NOMO-1 treated with dmso at 0.1 percent for 144 hours (cell line): ENCODE measurements around the gene ABLIM1.

Experiments used
- DNase-seq: peaks from one replicate; lab custom pipeline; 2025; ENCODE audit not compliant: unreplicated experiment; lab: John Stamatoyannopoulos, UW

The ABLIM1 gene

DNA sequence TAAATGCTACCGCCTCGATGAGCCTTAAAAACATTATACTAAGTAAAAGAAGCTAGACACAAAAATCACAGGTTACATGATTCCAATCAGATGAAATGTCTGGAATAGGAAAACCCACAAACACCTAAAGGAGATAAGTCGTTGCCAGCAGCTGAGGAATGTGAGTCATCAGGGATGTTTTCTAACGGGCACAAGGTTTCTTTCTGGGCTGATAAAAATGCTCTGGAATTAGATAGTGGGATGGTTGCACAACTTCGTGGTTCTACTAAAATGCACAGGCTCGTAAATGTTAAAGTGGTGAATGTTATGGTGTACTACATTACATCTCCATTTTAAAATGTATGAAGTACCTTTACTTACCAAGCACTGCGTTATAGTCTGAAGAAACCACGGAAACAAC, 9.7 kb downstream of the ABLIM1 start:
- no peak for DNase-seq

DNA sequence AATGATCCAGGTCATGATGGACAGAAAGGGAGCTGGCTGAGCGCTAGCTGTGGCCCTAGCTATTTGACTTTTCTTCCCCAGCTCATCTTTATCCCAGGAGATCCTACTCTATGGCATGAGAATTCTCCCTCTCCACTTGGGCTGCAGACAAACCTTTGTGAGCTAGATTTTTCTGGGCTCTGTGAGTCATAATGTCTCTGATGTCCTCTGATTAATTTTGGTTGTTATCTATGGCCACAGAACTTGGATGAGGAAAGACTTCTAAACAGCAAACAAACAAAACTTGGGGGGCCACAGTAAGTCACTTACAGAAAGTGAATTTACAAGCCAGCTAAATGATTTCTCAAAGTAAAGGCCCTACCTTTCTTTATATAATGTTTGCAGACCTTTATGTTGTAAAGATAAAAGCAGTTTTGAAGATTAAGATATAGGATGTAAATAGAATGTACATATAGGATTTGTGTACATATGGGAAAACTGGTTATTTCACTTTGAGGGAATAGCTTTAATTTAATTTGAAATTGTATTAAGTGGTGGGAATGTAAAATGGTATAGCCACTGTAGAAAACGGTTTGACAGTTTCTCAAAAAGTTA, 10.4 kb downstream of the ABLIM1 start:
- DNase-seq, result no peak

DNA sequence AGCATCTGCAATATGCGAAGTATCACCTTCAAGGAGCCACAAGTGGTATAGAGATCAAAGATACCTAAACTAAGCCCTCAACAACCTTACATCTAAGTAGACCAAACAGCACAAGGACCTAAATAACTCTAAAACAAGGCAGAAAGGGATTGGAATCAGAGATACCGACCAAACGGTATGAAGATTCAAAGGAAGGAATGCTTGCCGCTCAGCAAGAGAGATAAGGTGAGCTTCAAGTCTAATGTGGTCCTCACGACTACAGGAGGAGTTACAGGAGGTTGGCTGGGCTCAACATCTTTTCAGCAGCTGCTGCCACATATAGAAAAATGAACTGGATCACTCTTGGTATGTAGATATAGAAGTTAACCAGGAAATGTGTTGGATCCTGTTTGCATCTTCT, 11.6 kb downstream of the ABLIM1 start:
- DNase-seq, result no peak

DNA sequence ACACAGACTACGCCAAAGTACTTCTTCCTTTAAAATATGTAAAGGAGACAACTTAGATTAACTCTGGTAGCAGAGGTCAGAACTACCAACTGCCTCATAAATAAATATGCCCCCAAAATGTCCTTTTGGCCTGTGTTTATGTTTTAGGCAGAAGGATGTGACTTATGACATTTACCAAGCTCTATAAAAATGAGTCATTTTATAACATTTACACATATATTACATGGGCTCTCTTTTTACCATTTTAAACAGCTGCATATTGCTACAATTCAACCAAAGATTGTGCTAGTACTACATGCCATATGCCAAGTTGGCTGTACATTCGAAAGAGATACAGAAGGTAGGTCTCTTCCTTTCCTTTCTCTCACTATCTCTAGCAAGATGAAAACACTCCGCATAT, 12.4 kb downstream of the ABLIM1 start:
- no peak for DNase-seq

DNA sequence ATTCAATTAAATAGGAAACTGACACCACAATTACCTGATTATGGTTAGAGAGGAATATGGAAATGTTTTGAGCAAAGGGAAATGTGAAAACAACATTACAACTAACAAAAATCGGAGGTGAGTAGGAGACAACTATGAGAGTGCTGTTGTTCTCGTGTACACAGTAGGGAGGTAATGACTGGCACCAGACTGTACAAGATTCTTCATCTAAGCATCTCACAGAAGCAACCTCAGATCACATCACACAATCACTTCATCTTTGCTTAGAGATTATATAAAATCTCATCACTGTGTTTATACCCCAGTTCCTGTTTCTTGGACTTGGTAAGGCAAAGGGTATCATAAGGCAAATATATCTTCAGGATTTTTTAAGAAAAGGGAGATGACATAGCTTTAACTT, 14.9 kb downstream of the ABLIM1 start:
- no peak for DNase-seq

DNA sequence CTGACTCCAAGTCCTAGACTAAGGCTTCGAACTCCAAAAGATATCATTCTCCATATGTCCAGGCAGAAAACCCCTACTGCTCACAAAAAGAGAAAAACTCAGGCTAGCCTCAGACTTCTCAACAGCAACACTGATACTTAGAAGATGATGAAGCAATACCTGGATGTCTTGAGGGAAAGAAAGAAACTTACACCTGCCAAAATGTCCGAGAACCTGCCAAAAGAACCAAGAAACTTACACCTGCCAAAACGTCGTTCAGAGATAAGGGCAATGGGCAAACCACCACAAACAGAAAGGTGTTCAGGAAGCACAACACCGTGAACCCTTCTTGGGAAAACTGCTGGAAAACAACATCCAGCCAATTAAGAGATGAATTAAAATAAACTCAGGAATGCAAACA, 15.3 kb downstream of the ABLIM1 start:
- no peak for DNase-seq

DNA sequence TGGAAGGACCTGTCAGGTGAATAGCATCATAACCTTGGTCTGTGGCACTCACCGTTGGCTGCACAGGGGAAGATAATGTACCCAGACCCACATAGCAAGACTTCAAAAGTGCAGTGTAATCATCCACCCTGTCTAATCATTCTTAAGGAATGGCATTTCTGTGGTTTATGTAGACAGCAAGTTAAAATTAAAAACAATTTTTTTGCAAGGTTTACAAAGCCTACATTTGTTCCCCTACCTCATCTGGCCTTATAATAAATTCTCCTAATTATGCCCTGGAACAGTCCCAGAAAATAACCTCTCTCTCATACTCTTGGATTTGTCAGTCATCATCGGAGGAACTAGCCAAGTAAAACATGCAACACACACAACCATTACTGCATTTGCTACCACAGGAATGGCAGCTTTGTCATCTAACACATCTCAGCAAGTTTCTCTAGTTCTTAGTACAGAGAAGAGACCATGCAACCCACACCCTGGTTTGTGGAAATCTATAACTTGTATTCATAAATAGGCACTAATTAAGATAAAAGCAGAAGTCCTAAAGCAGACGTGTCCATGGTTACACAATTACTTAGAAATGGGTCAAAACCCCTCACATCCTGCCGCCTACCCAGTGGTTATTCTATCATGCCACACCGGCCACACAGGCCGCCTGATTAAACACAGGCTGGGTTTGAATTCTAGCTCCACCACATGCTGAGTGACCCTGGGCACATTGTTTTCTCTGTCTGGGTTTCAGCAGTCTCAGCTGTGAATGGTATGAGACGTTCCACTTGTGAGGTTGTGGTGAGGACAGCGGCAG, 19.1 kb downstream of the ABLIM1 start:
- DNase-seq, result peak; percentile 34

DNA sequence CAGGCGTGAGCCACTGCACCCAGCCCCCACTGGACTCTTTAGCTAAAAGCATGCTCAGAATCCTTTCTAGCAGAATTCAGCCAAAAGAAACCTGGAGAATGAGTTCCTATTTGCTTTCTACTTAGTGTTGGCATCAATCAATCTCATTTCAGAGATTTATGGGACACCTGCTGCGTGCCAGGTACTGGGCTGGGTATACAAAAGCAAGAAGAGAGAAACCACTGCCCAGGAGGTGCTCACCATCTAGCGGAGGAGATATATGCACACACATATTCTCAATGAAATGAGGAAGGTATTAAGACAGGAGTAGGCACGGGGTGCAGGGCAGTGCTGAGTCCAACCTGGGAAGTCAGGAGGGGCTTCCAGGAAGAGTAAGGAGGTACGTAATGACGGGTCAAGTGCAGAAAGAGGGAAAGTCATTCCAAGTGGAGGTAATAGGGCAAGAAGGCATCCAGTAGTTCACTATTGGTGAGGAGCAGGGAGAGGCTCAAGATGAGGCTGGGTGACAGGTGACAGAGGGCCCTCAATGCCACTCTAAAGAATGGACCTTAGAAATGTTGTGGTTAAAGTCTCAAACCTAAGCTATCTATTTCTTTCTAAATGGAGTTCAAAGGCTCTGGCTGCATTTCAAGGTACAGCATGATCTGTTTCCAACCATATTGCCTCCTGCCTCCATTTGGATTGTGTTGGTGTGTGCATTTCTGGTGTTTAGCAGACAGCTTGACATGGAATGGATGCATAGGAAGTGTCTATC, 22.1 kb downstream of the ABLIM1 start:
- no peak for DNase-seq

DNA sequence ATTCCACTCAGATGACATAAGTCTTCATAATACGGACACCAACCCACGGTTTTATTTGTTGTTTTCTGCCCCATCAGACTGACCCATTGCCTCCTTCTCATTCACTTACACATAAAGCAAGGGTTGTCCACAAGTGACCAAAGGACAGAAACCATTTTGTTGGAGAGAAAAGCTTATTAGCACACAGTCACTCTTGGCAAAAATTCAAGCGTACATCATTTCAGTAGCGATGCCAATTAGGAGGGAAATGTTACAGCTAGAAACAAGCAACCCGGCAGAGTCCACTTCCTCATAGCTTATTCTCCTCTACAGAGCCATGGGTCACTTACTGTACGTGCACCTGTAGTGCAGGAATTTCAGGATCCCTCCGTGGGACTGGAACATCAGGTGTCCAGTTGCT, 23.0 kb downstream of the ABLIM1 start:
- no peak for DNase-seq

DNA sequence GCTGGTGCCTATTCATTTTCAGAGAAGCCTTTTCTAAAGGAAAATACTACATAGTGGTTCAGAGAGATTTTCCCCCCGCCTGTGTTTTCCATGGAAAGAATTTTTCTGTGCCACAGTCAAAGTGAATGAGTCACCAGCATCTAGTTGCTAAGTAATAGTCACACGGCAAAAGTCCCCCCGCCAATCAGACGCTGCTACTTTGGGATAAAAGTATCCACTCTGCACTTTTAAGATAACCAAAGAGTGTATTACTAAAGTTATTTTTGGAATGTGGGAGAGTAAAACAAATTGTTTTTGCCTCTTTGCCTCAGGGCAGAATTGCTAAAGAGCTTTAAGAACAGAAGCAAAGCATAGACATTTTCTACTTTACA, 23.5 kb downstream of the ABLIM1 start:
- no peak for DNase-seq

DNA sequence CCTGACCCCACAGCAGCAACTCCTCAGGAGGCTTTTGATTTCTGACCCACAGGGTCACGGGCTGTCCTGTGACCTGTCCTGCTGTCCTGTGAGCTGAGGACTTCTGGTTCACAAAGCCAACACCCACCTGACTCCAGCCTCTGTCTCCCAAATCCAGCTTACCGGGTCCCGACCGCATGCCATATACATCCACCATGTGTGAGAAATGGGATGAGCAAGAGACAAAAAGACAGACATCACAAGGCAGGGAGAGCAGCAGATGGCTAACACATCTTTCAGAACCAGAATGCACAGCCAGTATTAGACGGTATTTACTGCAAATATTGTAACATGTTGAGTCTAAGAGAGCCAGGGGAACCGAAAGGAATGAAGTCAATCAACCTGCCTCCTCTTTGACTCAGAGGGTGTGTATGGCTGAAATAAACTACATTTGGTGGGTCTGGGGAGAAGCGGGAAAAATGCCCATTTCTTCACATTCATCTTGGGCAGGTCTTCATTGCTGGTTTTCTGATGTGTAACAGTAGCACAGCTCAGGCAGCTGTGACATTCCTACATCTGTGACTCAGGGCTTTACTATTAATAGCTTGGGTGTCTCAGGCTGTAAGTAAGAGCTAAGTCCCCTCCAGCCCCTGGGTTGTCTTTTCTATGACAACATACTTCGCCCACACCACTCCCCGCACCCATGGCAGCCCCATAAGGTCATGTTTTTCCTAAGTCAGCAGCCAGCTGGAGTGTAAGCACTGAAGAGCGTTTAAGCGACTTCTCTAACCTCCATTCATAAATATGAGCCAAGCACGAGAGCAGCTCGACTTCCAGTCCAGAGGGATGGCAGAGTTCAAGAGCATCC, 25.0 kb downstream of the ABLIM1 start:
- no peak for DNase-seq

DNA sequence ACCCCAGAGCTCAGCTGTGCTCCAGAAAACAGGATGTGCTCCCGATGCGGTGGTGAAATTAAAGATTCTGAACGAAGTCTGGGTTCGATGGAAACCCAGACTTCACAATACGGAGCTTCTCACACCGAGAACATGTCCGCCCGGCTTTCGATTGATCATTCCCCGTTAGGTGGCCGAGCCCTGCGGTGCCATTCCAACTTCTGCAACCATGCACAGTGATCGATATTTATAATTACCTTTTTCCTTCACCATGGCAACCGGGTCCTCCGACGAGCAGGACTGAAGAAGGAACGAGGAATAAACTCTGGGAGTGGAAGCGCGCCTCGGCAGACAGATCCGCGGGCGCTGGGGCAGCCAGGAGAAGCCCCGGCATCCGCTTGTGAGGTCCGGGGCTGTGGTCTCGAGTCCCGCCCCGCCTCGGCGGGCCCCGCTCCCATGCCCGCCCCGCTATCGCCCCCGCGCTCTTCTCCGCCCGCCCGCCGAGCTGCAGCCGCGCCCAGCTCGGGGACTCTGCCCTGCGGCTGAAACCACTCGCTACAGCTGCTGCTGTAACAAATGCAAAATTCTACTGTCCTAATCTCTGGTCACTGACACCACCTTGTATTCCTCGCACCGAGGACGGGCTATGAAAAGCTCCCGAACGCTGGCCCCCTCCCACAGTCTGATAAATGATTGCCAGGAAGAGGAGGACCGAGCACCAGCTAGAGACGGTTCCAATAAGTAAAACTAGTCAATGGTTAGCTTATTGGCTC, 26.2 kb downstream of the ABLIM1 start:
- no peak for DNase-seq

DNA sequence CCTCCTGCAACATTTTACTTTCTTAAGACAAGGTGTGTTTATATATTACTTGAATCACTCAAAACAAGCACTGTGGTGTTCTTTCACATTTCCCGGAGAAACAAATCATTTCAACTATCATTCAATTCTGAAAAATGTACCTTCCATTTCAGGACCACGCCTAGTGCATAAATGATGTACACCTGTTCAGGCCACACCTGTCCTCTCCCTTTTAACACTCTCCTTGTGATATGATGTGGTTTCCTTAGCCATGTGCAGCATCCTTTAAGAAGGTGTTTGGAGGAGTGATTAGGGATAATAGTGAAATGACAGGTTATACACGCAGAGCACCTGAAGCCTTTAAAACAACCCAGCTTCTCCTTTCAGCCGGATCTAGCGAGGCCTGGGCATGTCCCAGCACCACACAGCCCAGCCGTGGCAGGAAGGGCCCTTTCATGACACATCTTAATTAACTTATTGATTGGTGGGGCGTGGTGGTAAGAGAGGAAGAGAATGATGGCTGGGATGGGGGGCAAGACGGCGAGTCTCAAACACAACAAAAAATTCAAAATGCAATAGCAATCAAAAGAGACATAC, 26.9 kb downstream of the ABLIM1 start:
- no peak for DNase-seq

DNA sequence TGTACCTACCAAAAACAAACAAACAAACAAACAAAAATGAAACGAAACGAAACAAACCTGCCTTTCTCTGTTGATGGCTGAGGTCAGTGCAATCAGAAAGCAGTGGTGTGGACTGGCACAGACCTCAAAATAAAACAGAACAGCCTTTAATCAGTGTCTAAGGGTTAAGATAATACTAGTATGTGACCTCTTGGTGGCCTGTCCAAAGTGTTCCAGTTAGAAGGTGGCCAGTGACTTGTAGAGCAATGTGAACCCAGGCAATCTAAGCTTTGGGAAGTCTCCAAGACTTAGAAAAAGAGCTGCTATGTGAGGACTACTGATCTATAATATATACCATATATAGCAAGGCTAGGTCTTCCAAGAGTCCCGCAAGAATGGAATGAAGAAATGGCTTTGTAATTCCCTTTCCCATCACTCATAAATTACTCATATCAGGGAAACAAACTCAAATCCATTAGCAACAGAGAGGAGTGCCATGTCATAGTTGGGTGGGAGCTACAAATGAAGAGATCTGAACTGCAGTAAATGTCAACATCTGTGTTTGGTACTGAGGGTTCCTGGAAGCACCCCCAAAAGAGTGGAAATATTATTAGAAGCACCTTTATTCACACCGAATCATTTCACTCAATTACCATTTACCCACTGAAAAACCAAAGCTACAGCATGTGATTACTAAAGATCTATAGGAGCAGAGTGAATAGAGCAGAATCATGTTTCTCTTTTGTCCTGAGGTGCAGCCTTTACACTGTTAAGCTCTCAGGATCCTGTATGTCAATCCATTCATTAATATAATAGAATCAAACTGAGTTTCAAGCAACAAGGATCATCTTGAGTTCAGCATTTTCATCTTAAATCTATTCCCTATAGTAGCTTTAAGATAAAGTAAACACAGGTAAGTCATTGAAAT, 28.0 kb downstream of the ABLIM1 start:
- DNase-seq, result no peak

DNA sequence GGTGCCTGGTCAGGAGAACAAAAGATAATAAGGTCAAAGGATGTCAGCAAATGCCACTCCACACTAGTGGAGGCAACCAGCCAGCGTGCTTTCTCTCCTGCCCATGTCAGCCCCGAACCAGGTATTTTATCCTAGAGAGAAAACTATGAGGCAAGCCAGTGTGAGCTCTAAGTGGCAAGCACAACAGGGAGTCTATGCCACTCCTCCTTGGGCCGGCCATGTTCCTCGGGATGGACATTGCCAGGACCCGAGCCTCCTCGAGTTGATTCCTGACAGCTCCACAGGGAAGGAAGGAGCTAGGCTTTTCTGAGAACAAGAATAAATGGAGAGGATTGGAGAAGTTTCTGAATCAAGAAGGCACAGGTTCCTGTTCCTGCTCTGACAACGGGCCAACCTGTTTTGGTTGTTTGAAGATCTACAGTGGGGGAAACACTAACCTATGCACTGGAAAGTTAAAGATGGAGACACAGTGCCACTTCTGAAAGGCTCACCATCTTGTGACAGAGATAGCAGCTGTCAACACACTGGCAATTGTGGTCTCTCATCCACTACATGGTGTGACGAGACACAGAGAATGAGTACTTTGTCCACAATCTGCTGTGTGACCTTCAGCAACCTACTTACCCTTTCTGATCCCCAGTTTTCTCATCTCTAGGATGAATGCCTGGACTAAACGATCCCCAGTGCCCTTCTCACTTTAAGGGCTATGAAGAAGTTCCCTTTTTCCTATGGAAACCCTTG, 28.8 kb downstream of the ABLIM1 start:
- no peak for DNase-seq

DNA sequence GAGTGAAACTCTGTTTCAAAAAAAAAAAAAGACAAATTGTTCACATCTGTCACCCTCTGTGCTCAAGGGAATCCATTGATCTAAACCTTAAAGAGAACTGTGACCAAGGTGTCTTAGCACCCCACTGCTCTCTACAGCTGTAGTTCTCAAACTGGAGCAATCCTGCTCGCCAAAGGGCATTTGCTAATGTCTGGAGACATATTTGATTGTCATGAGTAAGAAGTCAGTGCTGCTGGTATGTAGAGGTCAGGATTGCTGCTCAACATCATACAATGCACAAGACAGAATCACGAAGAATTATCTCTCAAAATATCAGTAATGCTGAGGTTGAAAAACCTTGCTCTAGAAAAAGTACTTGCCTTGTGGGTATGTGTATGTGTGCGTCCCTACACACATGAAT, 30.0 kb downstream of the ABLIM1 start:
- no peak for DNase-seq

DNA sequence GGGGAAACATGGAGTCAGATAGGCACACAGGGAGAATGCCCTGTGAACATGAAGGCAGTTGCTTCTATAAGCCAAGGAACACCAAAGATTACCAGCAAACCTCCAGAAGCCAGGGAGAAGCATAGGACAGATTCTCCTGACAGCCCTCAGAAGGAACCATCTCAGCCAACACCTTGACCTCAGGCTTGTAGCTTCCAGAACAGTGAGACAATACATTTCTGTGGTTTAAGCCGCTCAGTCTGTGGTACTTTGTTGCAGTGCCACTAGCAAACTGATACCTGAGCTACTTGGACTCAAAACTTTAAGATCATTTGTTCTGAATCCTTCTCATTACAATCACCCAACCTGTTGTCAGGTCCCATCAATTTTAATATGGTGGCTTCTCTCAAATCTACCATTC, 31.2 kb downstream of the ABLIM1 start:
- no peak for DNase-seq

DNA sequence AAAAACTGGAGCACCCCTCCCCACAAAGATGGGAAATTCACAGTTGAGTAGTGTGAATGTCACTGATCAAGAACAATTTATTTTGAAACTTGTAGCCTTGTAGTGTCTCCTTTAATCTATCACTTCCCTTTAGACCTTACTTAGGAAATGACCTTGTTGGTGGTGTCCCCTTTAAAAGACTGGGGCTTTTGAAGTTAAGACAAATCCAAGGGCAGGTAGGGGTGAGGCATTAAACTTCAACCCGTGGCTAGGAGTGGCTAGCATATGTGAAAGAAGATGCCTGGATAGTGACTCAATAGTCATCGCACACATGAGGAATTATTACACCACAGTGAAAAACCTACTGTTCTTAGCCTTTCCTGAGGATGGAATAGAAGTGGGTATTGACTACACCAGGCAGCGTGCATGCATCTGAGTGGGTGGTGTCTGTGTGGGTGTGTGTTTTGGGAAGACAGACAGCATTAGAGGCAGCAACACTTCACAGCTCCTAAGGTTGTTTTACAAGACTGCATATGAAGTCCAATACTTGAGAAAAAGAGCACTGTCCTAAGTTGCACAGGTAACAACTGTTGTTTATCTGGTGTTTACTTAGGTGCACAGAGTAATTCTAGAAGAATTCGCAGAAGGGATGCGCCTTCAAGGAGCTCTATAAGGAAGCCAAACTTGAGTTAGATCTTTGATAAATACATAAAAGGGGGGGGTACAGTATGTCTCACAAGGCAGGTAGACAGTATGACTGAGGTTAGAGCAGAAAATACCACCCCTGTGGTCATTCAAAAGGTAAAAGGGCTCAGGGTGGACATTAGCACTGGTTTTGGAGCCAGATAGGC, 32.9 kb downstream of the ABLIM1 start:
- no peak for DNase-seq
